H9 (cell line): Measurements from ENCODE around the gene INPP5B. TPM values are rescaled to one million over a fixed set of nuclear protein-coding genes. Genes with fewer than 3 reads are reported as not detected.

Source experiments
- DNase-seq: peaks from one replicate; pipeline ENCODE4 v3.0.0-alpha.2; 2017
- H2AFZ ChIP-seq: one replicate; pipeline ENCODE4 v1.6.1; 2013; ENCODE audit warnings: mild to moderate bottlenecking, low read length, control low read depth, moderate library complexity
- H2AK5ac ChIP-seq: 2 replicates; pipeline ENCODE4 v1.6.1; 2013; ENCODE audit warnings: low read length, control low read depth, mixed read lengths; ENCODE audit not compliant: insufficient read length
- H2BK120ac ChIP-seq: one replicate; pipeline ENCODE4 v1.6.1; 2013; ENCODE audit warnings: low read depth, mild to moderate bottlenecking, low read length, control low read depth, inconsistent platforms; ENCODE audit not compliant: poor library complexity, severe bottlenecking
- H2BK12ac ChIP-seq: 2 replicates; pipeline ENCODE4 v1.6.1; 2013; ENCODE audit warnings: low read length, control low read depth, mixed read lengths, low read depth; ENCODE audit not compliant: insufficient read length
- H2BK15ac ChIP-seq: 2 replicates; pipeline ENCODE4 v1.6.1; 2013; ENCODE audit warnings: low read depth, low read length, control low read depth
- H2BK20ac ChIP-seq: one replicate; pipeline ENCODE4 v1.6.1; 2013; ENCODE audit warnings: low read depth, mild to moderate bottlenecking, low read length, control low read depth, inconsistent platforms; ENCODE audit not compliant: poor library complexity, severe bottlenecking
- H2BK5ac ChIP-seq: 2 replicates; pipeline ENCODE4 v1.6.1; 2013; ENCODE audit warnings: low read length, control low read depth, mixed read lengths; ENCODE audit not compliant: insufficient read length
- H3K14ac ChIP-seq: 2 replicates; pipeline ENCODE4 v1.6.1; 2013; ENCODE audit warnings: low read length, control low read depth; ENCODE audit not compliant: insufficient read depth
- H3K18ac ChIP-seq: 2 replicates; pipeline ENCODE4 v1.6.1; 2013; ENCODE audit warnings: low read depth, mild to moderate bottlenecking, mixed read lengths, low read length, control low read depth; ENCODE audit not compliant: insufficient read length
- H3K23ac ChIP-seq: 2 replicates; pipeline ENCODE4 v1.6.1; 2013; ENCODE audit warnings: low read length, control low read depth, mixed read lengths, low read depth; ENCODE audit not compliant: insufficient read length
- H3K23me2 ChIP-seq: 2 replicates; pipeline ENCODE4 v1.6.1; 2013; ENCODE audit warnings: low read depth, mild to moderate bottlenecking, mixed read lengths, low read length, control low read depth; ENCODE audit not compliant: insufficient read length, poor library complexity, severe bottlenecking
- H3K27ac ChIP-seq: 2 replicates; pipeline ENCODE4 v1.5.1; 2013; ENCODE audit warnings: low read length, control low read depth, mixed read lengths, low read depth; ENCODE audit not compliant: insufficient read length
- H3K27me3 ChIP-seq: 2 replicates; pipeline ENCODE4 v1.6.1; 2013; ENCODE audit warnings: low read length, control low read depth, inconsistent platforms; ENCODE audit not compliant: insufficient read depth
- H3K4ac ChIP-seq: 2 replicates; pipeline ENCODE4 v1.6.1; 2013; ENCODE audit warnings: low read depth, mild to moderate bottlenecking, control low read depth, inconsistent platforms, low read length, moderate library complexity
- H3K4me1 ChIP-seq: 2 replicates; pipeline ENCODE4 v1.6.1; 2013; ENCODE audit warnings: low read length, control low read depth, inconsistent platforms; ENCODE audit not compliant: insufficient read depth
- H3K4me2 ChIP-seq: 2 replicates; pipeline ENCODE4 v1.6.1; 2013; ENCODE audit warnings: low read length, control low read depth, mixed read lengths; ENCODE audit not compliant: insufficient read length, insufficient read depth
- H3K56ac ChIP-seq: 2 replicates; pipeline ENCODE4 v1.6.1; 2013; ENCODE audit warnings: low read depth, mild to moderate bottlenecking, mixed read lengths, low read length, control low read depth; ENCODE audit not compliant: insufficient read length
- H3K79me1 ChIP-seq: 2 replicates; pipeline ENCODE4 v1.6.1; 2013; ENCODE audit warnings: low read depth, mild to moderate bottlenecking, moderate library complexity, low read length, control low read depth, inconsistent platforms; ENCODE audit not compliant: insufficient read depth, poor library complexity, severe bottlenecking
- H3K79me2 ChIP-seq: 2 replicates; pipeline ENCODE4 v1.6.1; 2013; ENCODE audit warnings: low read length, control low read depth, inconsistent platforms; ENCODE audit not compliant: insufficient read depth
- H3K9ac ChIP-seq: 2 replicates; pipeline ENCODE4 v1.6.1; 2013; ENCODE audit warnings: low read length, control low read depth, mixed read lengths; ENCODE audit not compliant: insufficient read length; ENCODE audit errors: extremely low read depth
- H3K9me3 ChIP-seq: one replicate; pipeline ENCODE4 v1.6.1; 2013; ENCODE audit warnings: low read depth, low read length, inconsistent platforms; ENCODE audit not compliant: control insufficient read depth
- H3T11ph ChIP-seq: one replicate; pipeline ENCODE4 v1.6.1; 2013; ENCODE audit warnings: mild to moderate bottlenecking, low read length, control low read depth, inconsistent platforms
- H4K20me1 ChIP-seq: one replicate; pipeline ENCODE4 v1.6.1; 2013; ENCODE audit not compliant: control insufficient read depth, insufficient read length, insufficient read depth
- H4K5ac ChIP-seq: 2 replicates; pipeline ENCODE4 v1.6.1; 2013; ENCODE audit warnings: low read depth, mild to moderate bottlenecking, mixed read lengths, low read length, control low read depth; ENCODE audit not compliant: insufficient read length
- H4K8ac ChIP-seq: replicated peaks from 2 replicates; pipeline ENCODE4 v1.6.1; 2013; ENCODE audit warnings: low read length, control low read depth, mixed read lengths, low read depth; ENCODE audit not compliant: insufficient read length
- H4K91ac ChIP-seq: 2 replicates; pipeline ENCODE4 v1.6.1; 2013; ENCODE audit warnings: low read depth, mild to moderate bottlenecking, moderate library complexity, mixed read lengths, low read length, control low read depth; ENCODE audit not compliant: insufficient read length
- H3K27ac Mint-ChIP-seq, 3 experiments: 2 replicates in 2 of 3; 3 replicates in 1 of 3; pipeline ENCODE4 v1.8.0; 2020 to 2021; ENCODE audit warnings: mixed read lengths in 3 of 3, mild to moderate bottlenecking in 1 of 3, moderate library complexity in 1 of 3
- H3K27me3 Mint-ChIP-seq: 2 replicates; pipeline ENCODE4 v1.8.0; 2021; ENCODE audit warnings: low read depth, mild to moderate bottlenecking, moderate library complexity, mixed read lengths
- H3K36me3 Mint-ChIP-seq, 3 experiments: 2 replicates in 2 of 3; 3 replicates in 1 of 3; pipeline ENCODE4 v1.8.0; 2020 to 2021; ENCODE audit warnings: low read depth in 3 of 3, mixed read lengths in 3 of 3; ENCODE audit not compliant: insufficient read depth in 1 of 3
- H3K4me1 Mint-ChIP-seq, 2 experiments: 2 replicates each; pipeline ENCODE4 v1.8.0; 2020; ENCODE audit warnings: mixed read lengths in 2 of 2
- H3K4me3 Mint-ChIP-seq, 2 experiments: 2 replicates in 1 of 2; 3 replicates in 1 of 2; pipeline ENCODE4 v1.8.0; 2020 to 2021; ENCODE audit warnings: mild to moderate bottlenecking in 2 of 2, mixed read lengths in 2 of 2, moderate library complexity in 1 of 2
- H3K9me3 Mint-ChIP-seq, 2 experiments: 2 replicates in 1 of 2; 3 replicates in 1 of 2; pipeline ENCODE4 v1.8.0; 2020; ENCODE audit warnings: mild to moderate bottlenecking in 2 of 2, mixed read lengths in 2 of 2, moderate library complexity in 1 of 2
- CTCF ChIP-seq: fragments of 200-600 bp; sonication (generic); conservative IDR thresholded peaks from 3 replicates; pipeline ENCODE4 v1.8.0; 2021; ENCODE audit warnings: antibody characterized with exemption, mild to moderate bottlenecking
- WGBS: extraction: QIAGEN DNeasy Blood & Tissue Kit; methylation state at CpG from one replicate; pipeline ENCODE4 v1.1.7; 2013; ENCODE audit warnings: missing lambda C conversion rate, low lambda C conversion rate, mixed read lengths; ENCODE audit not compliant: insufficient read length; ENCODE audit errors: extremely low coverage; 5-methylcytosine and 5-hydroxymethylcytosine counted together
- total RNA-seq: library from RNA; stranded (reverse); gene quantifications from 2 replicates; pipeline ENCODE4 v1.2.1, GENCODE V29; 2021

Gene INPP5B
- total RNA-seq, 1 experiment from 2014 or later = 28.2 TPM

GRCh38 chr1:37851782-37852210, 95.1 kb downstream of the INPP5B start:
- no peak overlapping the region for H4K91ac ChIP-seq
- no CpG with 5 or more reads among the region's 2 CpGs for WGBS
- Mint-ChIP-seq H3K27ac (no peak overlapping the region), H3K27me3 (no peaks in the 10 kb centered on the region), H3K4me3 (no peak overlapping the region), H3K9me3 (no peaks in the 10 kb centered on the region), H3K36me3 (peaks cover 1 to 16% (median 7%) of the 10 kb centered on the region in 3 experiments; a peak in 5 of 7 replicates), H3K4me1 (no peaks in the 10 kb centered on the region)
- H3K56ac ChIP-seq = no peak overlapping the region
- H4K5ac ChIP-seq = no peak overlapping the region
- H2BK12ac ChIP-seq = no peak overlapping the region
- no peak overlapping the region for H2AK5ac ChIP-seq
- no peak overlapping the region for H3K4ac ChIP-seq
- peaks cover 8% of the 10 kb centered on the region for H3K79me1 ChIP-seq
- no peak overlapping the region for H2BK5ac ChIP-seq
- no peak overlapping the region for H2BK15ac ChIP-seq
- no peak overlapping the region for H3K14ac ChIP-seq
- no peak overlapping the region for H3K18ac ChIP-seq
- no peak overlapping the region for H3K4me2 ChIP-seq
- no peak overlapping the region for H3K9ac ChIP-seq
- no peaks in the 10 kb centered on the region for H3K9me3 ChIP-seq
- DNase-seq = no peak
- H3K79me2 ChIP-seq = peaks cover 2% of the 10 kb centered on the region; the same call in 1 of the 2 replicates
- no peak overlapping the region for H2AFZ ChIP-seq
- no peak overlapping the region for H2BK20ac ChIP-seq
- no peak for TF ChIP-seq CTCF
- H3K27me3 ChIP-seq = no peaks in the 10 kb centered on the region
- no peak overlapping the region for H4K8ac ChIP-seq
- H3K23ac ChIP-seq = no peak overlapping the region
- H4K20me1 ChIP-seq = no peaks in the 10 kb centered on the region
- no peaks in the 10 kb centered on the region for H3K4me1 ChIP-seq
- no peaks in the 10 kb centered on the region for H3K23me2 ChIP-seq
- no peak overlapping the region for H3T11ph ChIP-seq
- H3K27ac ChIP-seq = no peak overlapping the region
- no peak overlapping the region for H2BK120ac ChIP-seq
